Cerebellar nuclear complex (tissue), 1 donor: ENCODE data around the gene CPD.
"Not testable (repeated sequence)": the region's sequence is repeated elsewhere in the genome, so short reads cannot be mapped to it uniquely, and the experiment has no call there.

Experiments used
- DNase-seq, 2 experiments: peaks; one replicate each; lab custom pipeline; 2025; lab: John Stamatoyannopoulos, UW

Gene CPD

DNA sequence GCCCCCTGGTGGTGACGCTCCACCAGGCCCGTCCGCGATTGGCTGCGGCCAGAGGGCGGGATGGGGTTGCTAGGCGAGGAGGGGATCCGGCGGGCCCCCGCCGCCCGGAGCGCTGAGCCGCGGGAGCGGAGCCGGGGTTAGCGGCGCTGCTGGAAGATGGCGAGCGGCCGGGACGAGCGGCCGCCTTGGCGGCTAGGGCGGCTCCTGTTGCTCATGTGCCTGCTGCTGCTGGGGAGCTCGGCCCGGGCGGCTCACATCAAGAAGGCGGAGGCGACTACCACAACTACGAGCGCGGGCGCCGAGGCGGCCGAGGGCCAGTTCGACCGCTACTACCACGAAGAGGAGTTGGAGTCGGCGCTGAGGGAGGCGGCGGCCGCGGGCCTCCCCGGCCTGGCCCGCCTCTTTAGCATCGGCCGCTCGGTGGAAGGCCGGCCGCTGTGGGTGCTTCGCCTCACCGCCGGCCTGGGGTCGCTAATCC lies at the start of gene CPD:
CPD (plus strand) TSS at position 103 of the 478 bp plus-strand sequence; CDS start at position 157, 54 bp downstream.
- peak; percentile 71 to 85 for DNase-seq

DNA sequence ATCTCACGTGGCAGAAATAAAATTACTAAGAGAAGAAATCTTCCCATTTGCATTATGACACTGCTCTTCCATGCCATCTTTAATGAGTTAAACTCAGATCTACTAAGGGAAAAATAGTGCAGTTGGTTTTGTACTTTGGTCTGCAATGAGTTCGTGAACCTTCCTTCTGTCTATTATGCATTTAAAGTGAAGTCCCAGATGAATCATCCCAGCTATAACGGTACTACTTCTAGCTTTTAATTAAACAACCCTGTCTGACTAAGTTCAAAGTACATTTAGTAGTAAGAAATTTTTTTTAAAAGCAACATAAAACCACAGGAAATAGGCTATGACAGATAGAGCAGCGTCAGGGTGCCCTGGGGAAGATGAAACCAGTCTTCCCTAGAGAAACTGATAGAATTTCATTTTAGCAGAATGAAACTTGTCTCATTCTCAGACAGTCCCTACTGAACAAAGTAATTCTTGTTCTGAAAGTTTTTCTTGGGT lies 46.6 kb upstream of the CPD start:
- no peak for DNase-seq

DNA sequence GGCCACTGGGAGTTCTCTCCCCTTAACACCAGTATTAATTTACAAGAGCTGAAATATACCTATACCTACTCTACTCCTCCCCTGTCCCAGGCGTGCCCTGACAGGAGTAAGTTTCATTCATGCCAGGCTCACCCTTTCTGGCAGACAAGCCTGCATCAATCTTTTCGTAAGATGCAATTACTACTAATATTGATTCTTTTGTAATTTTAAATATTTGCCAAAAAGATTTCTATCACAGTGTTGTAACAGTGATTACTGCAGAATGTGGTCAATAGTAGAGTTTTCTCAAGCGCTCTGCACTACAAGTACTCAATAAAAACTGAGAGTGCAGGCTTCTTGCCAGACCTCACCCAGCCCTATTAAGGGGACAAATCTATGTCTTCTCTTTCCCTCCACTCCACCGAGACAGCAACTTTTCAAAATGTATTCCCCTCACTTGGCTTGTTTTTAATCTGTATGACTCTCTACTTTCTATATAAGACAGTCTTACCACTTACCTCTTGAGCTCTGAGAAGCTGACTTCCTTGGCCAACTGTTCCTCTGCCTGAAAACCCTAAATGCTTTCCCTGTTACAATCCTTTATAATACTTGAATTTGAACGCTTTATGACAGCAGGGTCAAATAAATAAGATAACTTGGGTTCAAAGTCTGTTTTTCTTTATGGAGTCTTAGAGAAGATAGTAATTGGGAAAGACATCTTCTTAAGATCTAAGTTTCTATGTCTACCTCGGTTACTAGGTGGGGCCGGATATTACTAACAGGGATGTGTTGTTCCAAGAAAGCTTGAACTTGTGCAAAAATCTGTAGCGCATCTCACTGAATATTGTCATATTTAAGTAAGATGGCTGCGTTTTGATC lies 45.0 kb upstream of the CPD start, which contains the start of gene TMIGD1:
TMIGD1 (minus strand) TSS at position 555 of the 858 bp plus-strand sequence. CDS start 1,924 bp downstream, outside the sequence.
- no peak for DNase-seq

- no peak for DNase-seq
Measured at GRCh38 chr17:30334421-30334820, 44.3 kb upstream of the CPD start.

GRCh38 chr17:30336369-30337171 lies 42.2 kb upstream of the CPD start:
- DNase-seq, result no peak

- DNase-seq, result no peak
Measured at GRCh38 chr17:30337393-30337999, 41.2 kb upstream of the CPD start.

GRCh38 chr17:30339086-30339485 lies 39.6 kb upstream of the CPD start:
- no peak for DNase-seq

GRCh38 chr17:30340801-30341356 lies 37.8 kb upstream of the CPD start:
- DNase-seq, result no peak

DNA sequence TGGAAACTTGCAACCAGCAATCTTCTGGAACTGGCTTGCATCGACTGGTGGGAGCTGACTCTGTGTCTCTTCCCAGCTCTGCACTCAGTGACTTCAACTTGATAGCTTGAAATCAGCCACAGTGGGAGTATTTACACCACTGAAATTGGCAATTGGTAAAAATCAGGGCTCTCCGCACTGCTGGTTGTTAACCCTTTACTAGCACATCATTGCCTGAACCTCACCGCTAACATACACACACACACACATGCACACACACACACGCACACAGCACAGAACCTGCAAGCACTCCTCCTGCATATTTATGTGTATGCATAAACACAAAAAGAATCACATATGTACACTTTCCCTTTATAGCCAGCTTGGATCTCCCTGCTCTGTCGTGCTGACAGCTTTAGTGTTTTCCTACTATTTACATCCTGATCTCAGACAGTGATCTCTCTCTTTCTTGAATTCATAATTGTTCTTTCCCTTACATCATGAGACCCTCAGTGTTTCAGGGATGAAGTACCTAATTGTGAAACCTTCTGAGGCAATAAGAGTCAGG lies 37.0 kb upstream of the CPD start:
- DNase-seq, result no peak

GRCh38 chr17:30343244-30343643 lies 35.5 kb upstream of the CPD start:
- not testable (repeated sequence) for DNase-seq

- DNase-seq, result no peak
Measured at GRCh38 chr17:30343796-30344195, 34.9 kb upstream of the CPD start.

GRCh38 chr17:30344283-30345088 lies 34.2 kb upstream of the CPD start:
- DNase-seq, result no peak

GRCh38 chr17:30345089-30345433 lies 33.7 kb upstream of the CPD start:
- no peak for DNase-seq

DNA sequence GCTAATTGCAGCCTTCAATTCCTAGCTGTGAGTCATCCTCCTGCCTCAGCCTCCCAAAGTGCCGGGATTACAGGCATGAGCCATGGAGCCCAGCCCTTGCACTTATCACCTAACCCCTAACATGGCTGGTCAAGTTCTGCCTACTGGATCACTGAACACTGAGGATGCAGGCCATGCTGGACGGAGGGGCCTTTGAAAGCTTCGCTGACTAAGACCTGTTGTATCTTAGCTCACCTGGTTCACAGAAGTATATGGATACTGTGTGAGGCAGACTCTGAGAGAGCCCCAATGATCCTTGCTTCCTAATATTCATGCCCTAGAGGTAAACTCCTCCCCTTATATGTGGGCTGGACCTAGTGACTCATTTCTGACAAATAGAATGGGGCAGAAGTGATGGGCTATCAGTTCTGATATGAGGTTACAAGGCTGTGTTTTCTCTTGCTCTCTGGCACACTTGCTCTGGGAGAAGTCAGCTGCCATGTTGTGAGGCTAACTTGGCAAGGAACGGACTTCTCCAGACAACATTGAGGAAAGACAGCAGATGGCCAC lies 33.1 kb upstream of the CPD start:
- DNase-seq, result no peak

- no peak for DNase-seq
Measured at GRCh38 chr17:30346221-30346795, 32.4 kb upstream of the CPD start.

- DNase-seq, result no peak
Measured at GRCh38 chr17:30347488-30347887, 31.2 kb upstream of the CPD start.

- no peak for DNase-seq
Measured at GRCh38 chr17:30349252-30349651, 29.5 kb upstream of the CPD start.

DNA sequence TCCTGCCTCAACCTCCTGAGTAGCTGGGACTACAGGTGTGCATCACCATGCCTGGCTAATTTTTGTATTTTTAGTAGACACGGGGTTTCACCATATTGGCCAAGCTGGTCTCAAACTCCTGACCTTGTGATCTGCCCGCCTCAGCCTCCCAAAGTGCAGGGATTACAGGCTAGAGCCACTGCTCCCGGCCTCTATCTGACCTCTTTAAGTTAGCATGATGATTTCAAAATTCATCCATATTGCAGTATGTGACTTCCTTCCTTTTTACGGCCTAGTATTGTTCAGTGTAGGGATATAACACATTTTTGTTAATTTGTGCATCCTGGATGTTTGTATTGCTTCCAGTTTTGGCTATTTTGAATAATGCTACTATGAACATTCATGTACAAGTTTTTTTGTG lies 27.5 kb upstream of the CPD start:
- DNase-seq, result not testable (repeated sequence)

DNA sequence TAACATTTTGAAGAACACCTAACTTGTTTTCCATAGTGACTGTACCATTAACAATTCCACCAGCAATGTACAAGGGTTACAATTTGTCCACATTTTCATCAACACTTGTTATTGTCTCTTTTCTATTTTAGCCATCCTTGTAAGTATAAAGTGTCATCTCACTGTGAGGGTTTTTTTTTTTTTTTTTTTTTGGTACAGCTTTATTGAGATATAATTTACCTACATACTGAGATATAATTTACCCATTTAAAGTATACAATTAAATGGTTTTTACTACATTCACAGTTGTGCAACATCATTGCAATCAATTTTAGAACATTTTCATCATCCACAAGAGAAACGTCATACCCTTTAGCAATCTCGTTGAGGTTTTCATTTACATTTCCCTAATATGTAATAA lies 27.0 kb upstream of the CPD start:
- DNase-seq, result no peak

DNA sequence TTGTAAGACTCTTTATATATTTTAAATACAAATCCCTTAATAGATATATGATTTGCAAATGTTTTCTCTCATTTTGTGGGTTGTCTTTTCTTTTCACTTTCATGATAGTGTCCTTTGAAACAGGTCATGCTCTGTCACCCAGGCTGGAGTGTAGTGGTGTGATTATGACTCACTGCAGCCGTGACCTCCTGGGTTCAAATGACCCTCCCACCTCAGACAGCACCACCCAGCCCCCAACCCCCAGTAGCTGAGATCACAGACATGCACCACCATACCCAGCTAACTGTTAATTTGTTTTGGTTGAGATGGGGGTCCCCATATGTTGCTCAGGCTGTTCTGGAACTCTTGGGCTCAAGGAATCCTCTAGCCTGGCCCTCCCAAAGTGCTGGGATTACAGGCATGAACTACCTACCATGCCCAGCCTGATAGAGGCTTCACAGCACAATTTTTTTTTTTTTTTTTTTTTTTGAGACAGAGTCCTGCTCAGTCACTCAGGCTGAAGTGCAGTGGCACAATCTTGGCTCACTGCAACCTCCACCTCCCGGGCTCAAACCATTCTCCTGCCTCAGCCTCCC lies 26.4 kb upstream of the CPD start:
- DNase-seq, result no peak
